ENCODE results near the gene INPP5E.
A peak's percentile ranks its signal among the peaks of the same experiment; 100 is the strongest.

Gene INPP5E

GRCh38 chr9:136453326-136453725 lies 13.7 kb upstream of the INPP5E start:
- Histone ChIP-seq H4K20me1 (ENCODE audit: control insufficient read depth, insufficient read depth, low read depth, low read length) (no peaks in the 10 kb centered on the region), H3K9me3 (ENCODE audit: control insufficient read depth, insufficient read depth, low read length) (no peaks in the 10 kb centered on the region), H3K27ac (ENCODE audit: low read depth, low read length) (no peak overlapping the region), H3F3A (ENCODE audit: control insufficient read depth, insufficient read depth) (no peaks in the 10 kb centered on the region), H3K4me2 (ENCODE audit: low read length) (no peak overlapping the region), H3K4me1 (ENCODE audit: control insufficient read depth, low read length) (no peaks in the 10 kb centered on the region), H3K27me3 (ENCODE audit: control insufficient read depth, low read length) (no peaks in the 10 kb centered on the region), H3K9me2 (replicated peaks; ENCODE audit: control insufficient read depth, low read length) (no peaks in the 10 kb centered on the region), H3K79me2 (ENCODE audit: control insufficient read depth, low read length) (no peaks in the 10 kb centered on the region), H3K4me3 (ENCODE audit: low read length) (no peak overlapping the region), H3K36me3 (ENCODE audit: control insufficient read depth, low read length) (peaks cover 75% of the 10 kb centered on the region)
- TF ChIP-seq EZH2phosphoT487 (IDR thresholded peaks at IDR 0.05; ENCODE audit: borderline replicate concordance, low read length), result no peak
- no peak for TF ChIP-seq CTCF (IDR thresholded peaks at IDR 0.05; ENCODE audit: low read depth, low read length, poor library complexity, severe bottlenecking)

- Histone ChIP-seq H3K4me1 (ENCODE audit: control insufficient read depth, low read length) (no peaks in the 10 kb centered on the region), H3K4me3 (ENCODE audit: low read length) (no peak overlapping the region), H3K27ac (ENCODE audit: low read depth, low read length) (no peak overlapping the region), H4K20me1 (ENCODE audit: control insufficient read depth, insufficient read depth, low read depth, low read length) (no peaks in the 10 kb centered on the region), H3K36me3 (ENCODE audit: control insufficient read depth, low read length) (peaks cover 81% of the 10 kb centered on the region), H3K9me3 (ENCODE audit: control insufficient read depth, insufficient read depth, low read length) (no peaks in the 10 kb centered on the region), H3F3A (ENCODE audit: control insufficient read depth, insufficient read depth) (no peaks in the 10 kb centered on the region), H3K79me2 (ENCODE audit: control insufficient read depth, low read length) (no peaks in the 10 kb centered on the region), H3K4me2 (ENCODE audit: low read length) (no peak overlapping the region), H3K9me2 (replicated peaks; ENCODE audit: control insufficient read depth, low read length) (no peaks in the 10 kb centered on the region), H3K27me3 (ENCODE audit: control insufficient read depth, low read length) (no peaks in the 10 kb centered on the region)
- no peak for TF ChIP-seq EZH2phosphoT487 (IDR thresholded peaks at IDR 0.05; ENCODE audit: borderline replicate concordance, low read length)
- TF ChIP-seq CTCF (IDR thresholded peaks at IDR 0.05; ENCODE audit: low read depth, low read length, poor library complexity, severe bottlenecking), result peak; percentile 9
Observed at GRCh38 chr9:136451221-136451877, 11.7 kb upstream of the INPP5E start.

- Histone ChIP-seq H3K36me3 (ENCODE audit: control insufficient read depth, low read length) (peaks cover 75% of the 10 kb centered on the region), H3K27me3 (ENCODE audit: control insufficient read depth, low read length) (no peaks in the 10 kb centered on the region), H3K9me2 (replicated peaks; ENCODE audit: control insufficient read depth, low read length) (no peaks in the 10 kb centered on the region), H3K9me3 (ENCODE audit: control insufficient read depth, insufficient read depth, low read length) (no peaks in the 10 kb centered on the region), H3K4me3 (ENCODE audit: low read length) (no peak overlapping the region), H3K4me2 (ENCODE audit: low read length) (no peak overlapping the region), H3K4me1 (ENCODE audit: control insufficient read depth, low read length) (no peaks in the 10 kb centered on the region), H4K20me1 (ENCODE audit: control insufficient read depth, insufficient read depth, low read depth, low read length) (no peaks in the 10 kb centered on the region), H3F3A (ENCODE audit: control insufficient read depth, insufficient read depth) (no peaks in the 10 kb centered on the region), H3K27ac (ENCODE audit: low read depth, low read length) (no peak overlapping the region), H3K79me2 (ENCODE audit: control insufficient read depth, low read length) (no peaks in the 10 kb centered on the region)
- TF ChIP-seq CTCF (IDR thresholded peaks at IDR 0.05; ENCODE audit: low read depth, low read length, poor library complexity, severe bottlenecking) (no peak), EZH2phosphoT487 (IDR thresholded peaks at IDR 0.05; ENCODE audit: borderline replicate concordance, low read length) (no peak)
Observed at GRCh38 chr9:136448655-136449054, 9.0 kb upstream of the INPP5E start.
